Measurements from ENCODE around the gene PCDHGB7.
A peak's percentile ranks its signal among the peaks of the same experiment; 100 is the strongest.
"Not testable (repeated sequence)": the region's sequence is repeated elsewhere in the genome, so short reads cannot be mapped to it uniquely, and the experiment has no call there.

Gene PCDHGB7

GRCh38 chr5:141417494-141418172 is at the start of gene PCDHGB7:
Gene PCDHGB7 (plus strand): TSS chr5:141417677. CDS start chr5:141417860, 183 bp downstream.
- FAIRE-seq, result peak; percentile 63

- FAIRE-seq, result no peak
These were observed 47.3 kb upstream of the PCDHGB7 start, which contains the start of gene PCDHGB3 for GRCh38 chr5:141369994-141370848. Gene PCDHGB3 (plus strand): TSS chr5:141370242. CDS start chr5:141370395, 153 bp downstream.

GRCh38 chr5:141371572-141372475 is 45.7 kb upstream of the PCDHGB7 start:
- no peak for FAIRE-seq

GRCh38 chr5:141373673-141374317 is 43.7 kb upstream of the PCDHGB7 start, which contains the start of gene PCDHGA6:
Gene PCDHGA6 (plus strand): TSS chr5:141373891. CDS start chr5:141374084, 193 bp downstream.
- FAIRE-seq, result no peak

- no peak for FAIRE-seq
These were observed 42.9 kb upstream of the PCDHGB7 start for GRCh38 chr5:141374627-141375026.

GRCh38 chr5:141375444-141376155 is 41.9 kb upstream of the PCDHGB7 start:
- not testable (repeated sequence) for FAIRE-seq

- no peak for FAIRE-seq
These were observed 34.8 kb upstream of the PCDHGB7 start, which contains the start of gene PCDHGA7 for GRCh38 chr5:141382469-141383294. Gene PCDHGA7 (plus strand): TSS chr5:141382742. CDS start chr5:141382900, 158 bp downstream.

- FAIRE-seq, result no peak
These were observed 34.1 kb upstream of the PCDHGB7 start for GRCh38 chr5:141383345-141383744.

- FAIRE-seq, result no peak
These were observed 32.8 kb upstream of the PCDHGB7 start for GRCh38 chr5:141384471-141385267.

GRCh38 chr5:141387557-141388311 is 29.7 kb upstream of the PCDHGB7 start, which contains the start of gene PCDHGB4:
Gene PCDHGB4 (plus strand): TSS chr5:141387698. CDS start chr5:141387885, 187 bp downstream.
- not testable (repeated sequence) for FAIRE-seq

GRCh38 chr5:141388661-141389060 is 28.8 kb upstream of the PCDHGB7 start:
- no peak for FAIRE-seq

- no peak for FAIRE-seq
These were observed 28.1 kb upstream of the PCDHGB7 start for GRCh38 chr5:141389153-141390042.

- no peak for FAIRE-seq
These were observed 24.9 kb upstream of the PCDHGB7 start, which contains the start of gene PCDHGA8 for GRCh38 chr5:141392429-141393198. Gene PCDHGA8 (plus strand): TSS chr5:141392633. CDS start chr5:141392814, 181 bp downstream.

- no peak for FAIRE-seq
These were observed 24.2 kb upstream of the PCDHGB7 start for GRCh38 chr5:141393267-141393666.

- FAIRE-seq, result not testable (repeated sequence)
These were observed 22.9 kb upstream of the PCDHGB7 start for GRCh38 chr5:141394401-141395187.

Data from TTC549 (cell line).